Pancreas (tissue), 10 donors: ENCODE measurements around the gene NID2. TPM values are rescaled to one million over a fixed set of nuclear protein-coding genes. Genes with fewer than 3 reads are reported as not detected.

ENCODE experiments used
- ATAC-seq, 4 donors: fragments of 200-7000 bp; cut with Tn5 transposase; one replicate each; pipeline versions ENCODE4 v1.8.0 to v1.9.1; 2020; ENCODE audit warnings: mild to moderate bottlenecking in 4 of 4, moderate library complexity in 4 of 4
- DNase-seq, 6 donors: peaks; one replicate each; pipeline ENCODE4 v3.0.0-alpha.2; 2020
- FAIRE-seq: peaks from 2 replicates; lab custom pipeline; 2012; peaks lifted over from hg19 to GRCh38; lab: Jason Lieb, UNC
- H3K27ac ChIP-seq, 4 donors: fragments of 200-600 bp; sonication (generic); 1 replicate in 3 of 4; 2 replicates in 1 of 4; pipeline versions ENCODE4 v1.5.0 to v1.8.0; 2020
- H3K27me3 ChIP-seq, 4 donors: fragments of 200-600 bp; one replicate each; pipeline ENCODE4 v1.8.0; 2021
- H3K36me3 ChIP-seq, 3 donors: fragments of 200-600 bp; sonication (generic) in 1 of 3; one replicate each; pipeline versions ENCODE4 v1.5.0 to v1.8.0; 2020 to 2021
- H3K4me1 ChIP-seq, 3 donors: fragments of 200-600 bp; one replicate each; pipeline ENCODE4 v1.8.0; 2021
- H3K4me3 ChIP-seq, 4 donors: fragments of 200-600 bp; sonication (generic) in 2 of 4; one replicate each; pipeline versions ENCODE4 v1.5.0 to v1.8.0; 2020 to 2021
- H3K9me3 ChIP-seq, 4 donors: fragments of 200-600 bp; one replicate each; pipeline ENCODE4 v1.8.0; 2021
- CTCF ChIP-seq, 4 donors: fragments of 200-600 bp; sonication (generic) in 3 of 4; IDR thresholded peaks; one replicate each; pipeline versions ENCODE4 v1.5.0 to v1.8.0; 2021; ENCODE audit warnings: antibody characterized with exemption in 4 of 4
- WGBS, 2 donors: extraction: QIAGEN DNeasy Blood & Tissue Kit; methylation state at CpG; one replicate each; pipeline ENCODE4 v1.1.7; 2013; 5-methylcytosine and 5-hydroxymethylcytosine counted together
- intact Hi-C, 3 donors: fragments of 100-400 bp; cut with DNase I; formaldehyde crosslinking; loops; one replicate each; pipeline versions ENCODE4 v1.11.1 to v1.14.2; 2022
- polyA plus RNA-seq, 2 donors: library from polyadenylated mRNA; stranded (reverse); fragments of 200-250 nt; gene quantifications; one replicate each; pipeline ENCODE4 v1.2.3, GENCODE V29; 2013
- total RNA-seq, 6 donors: library from RNA; stranded (reverse); fragmentation: NEBNext Ultra II Directional in 4 of 6; extraction: Animal tissue kit (Norgen Biotek cat#: 25700) in 4 of 6; gene quantifications; one replicate each; pipeline versions ENCODE4 v1.2.1 to v1.2.4, GENCODE V29; 2021 to 2023
- donor health status: healthy with polysubstance abuse.
- donor health status: DM: no; HTN: no; CAD: no; lungs with moderate emphysema.
- donor health status: DM: no; HTN: no; CAD: no.
- donor health status: control.
- donor health status: control.
- donor health status: Bipolar disorder and iron deficiency.
- donor health status: DM: yes; HTN: yes; CAD: no.
- donor health status: DM: no; HTN: no; CAD: no.
- donor health status: DM: no; HTN: no; CAD: no.
- donor health status: DM: yes; HTN: yes; CAD: no.

NID2 gene
- total and polyA plus RNA-seq, 8 donors = 1.9 to 9.5 (median 3.8) TPM

GRCh38 chr14:51988221-51988620 lies 80.6 kb downstream of the NID2 start:
- intact Hi-C loops = no loop called here
- DNase-seq (no peak), FAIRE-seq (no peak), ATAC-seq (no peak)
- WGBS, 2 donors = 80 to 81% methylated on average over 1 of the region's 1 CpG
- H3K4me3 ChIP-seq = no peak overlapping the region
- H3K9me3 ChIP-seq = no peaks in the 10 kb centered on the region
- H3K4me1 ChIP-seq = peaks cover 0 to 14% (median 8%) of the 10 kb centered on the region in 3 donors
- peaks cover 0 to 9% (median 0%) of the 10 kb centered on the region in 3 donors for H3K36me3 ChIP-seq
- no peaks in the 10 kb centered on the region for H3K27me3 ChIP-seq
- no peak overlapping the region for H3K27ac ChIP-seq
- no peak for TF ChIP-seq CTCF (IDR thresholded peaks at IDR 0.05)

GRCh38 chr14:51981218-51981854 lies 87.5 kb downstream of the NID2 start:
- no peak for TF ChIP-seq CTCF (IDR thresholded peaks at IDR 0.05)
- FAIRE-seq (no peak), ATAC-seq (no peak), DNase-seq (no peak)
- intact Hi-C loops = no loop called here
- 73 to 76% methylated on average over 4 of the region's 4 CpGs for WGBS, 2 donors
- Histone ChIP-seq H3K27ac (no peak overlapping the region), H3K4me1 (no peaks in the 10 kb centered on the region), H3K4me3 (no peak overlapping the region), H3K36me3 (no peaks in the 10 kb centered on the region), H3K27me3 (no peaks in the 10 kb centered on the region), H3K9me3 (no peaks in the 10 kb centered on the region)

GRCh38 chr14:51979088-51979709 lies 89.7 kb downstream of the NID2 start:
- Histone ChIP-seq H3K4me1 (no peaks in the 10 kb centered on the region), H3K27me3 (no peaks in the 10 kb centered on the region), H3K4me3 (no peak overlapping the region), H3K27ac (no peak overlapping the region), H3K9me3 (no peaks in the 10 kb centered on the region), H3K36me3 (no peaks in the 10 kb centered on the region)
- peak; percentile 89 to 97 (median 94) for TF ChIP-seq CTCF (IDR thresholded peaks at IDR 0.05)
- FAIRE-seq (peak; percentile 77), ATAC-seq (peak; percentile 70 to 94 (median 93)), DNase-seq (peak; percentile 56 to 91 (median 78))
- WGBS, 2 donors = 20 to 21% methylated on average over 17 of the region's 17 CpGs
- intact Hi-C loops = no loop called here

- Histone ChIP-seq H3K4me3 (no peak overlapping the region), H3K36me3 (no peaks in the 10 kb centered on the region), H3K27ac (no peak overlapping the region), H3K27me3 (no peaks in the 10 kb centered on the region), H3K4me1 (no peaks in the 10 kb centered on the region), H3K9me3 (no peaks in the 10 kb centered on the region)
- ATAC-seq (peak in 1 of 4 donors; percentile 13), DNase-seq (no peak), FAIRE-seq (no peak)
- WGBS, 2 donors = 22 to 28% methylated on average over 2 of the region's 2 CpGs
- TF ChIP-seq CTCF (IDR thresholded peaks at IDR 0.05) = no peak
- intact Hi-C loops = no loop called here
These were observed 90.2 kb downstream of the NID2 start for GRCh38 chr14:51978681-51979085.

- Histone ChIP-seq H3K36me3 (no peaks in the 10 kb centered on the region), H3K9me3 (no peaks in the 10 kb centered on the region), H3K27ac (no peak overlapping the region), H3K4me3 (no peak overlapping the region), H3K4me1 (no peaks in the 10 kb centered on the region), H3K27me3 (no peaks in the 10 kb centered on the region)
- intact Hi-C loops = no loop called here
- DNase-seq (no peak), ATAC-seq (no peak), FAIRE-seq (no peak)
- 87 to 93% methylated on average over 5 of the region's 5 CpGs for WGBS, 2 donors
- TF ChIP-seq CTCF (IDR thresholded peaks at IDR 0.05) = no peak
These were observed 91.8 kb downstream of the NID2 start for GRCh38 chr14:51977075-51977474.
